Cardiac muscle cell (in vitro differentiated cells and primary cell): ENCODE data around the gene EP400. TPM values are rescaled to one million over a fixed set of nuclear protein-coding genes. Genes with fewer than 3 reads are reported as not detected.

Source experiments
- DNase-seq, 2 donors: peaks; one replicate each; pipeline versions ENCODE4 v3.0.0 to v3.0.0-alpha.2; 2010 to 2017; ENCODE audit warnings: low read depth in 1 of 2, low spot score in 1 of 2
- H3K27ac ChIP-seq: fragments of 200-600 bp; sonication (generic); 2 replicates; pipeline ENCODE4 v1.5.1; 2016
- H3K27me3 ChIP-seq: fragments of 200-600 bp; sonication (generic); 2 replicates; pipeline ENCODE4 v1.6.0; 2016; ENCODE audit warnings: control low read depth
- H3K36me3 ChIP-seq: fragments of 200-600 bp; sonication (generic); 2 replicates; pipeline ENCODE4 v1.5.1; 2016; ENCODE audit warnings: control low read depth
- H3K4me1 ChIP-seq: fragments of 200-600 bp; sonication (generic); 2 replicates; pipeline ENCODE4 v1.8.1; 2017; ENCODE audit warnings: low read depth, mild to moderate bottlenecking, mixed run types
- H3K4me3 ChIP-seq: fragments of 200-600 bp; sonication (generic); 2 replicates; pipeline ENCODE4 v1.5.1; 2016; ENCODE audit warnings: mild to moderate bottlenecking
- H3K9me3 ChIP-seq: fragments of 200-600 bp; sonication (generic); 2 replicates; pipeline ENCODE4 v1.5.1; 2017; ENCODE audit warnings: low read depth, mild to moderate bottlenecking, control low read depth
- CTCF ChIP-seq: IDR thresholded peaks from 2 replicates; pipeline ENCODE4 v1.5.1; 2012; ENCODE audit warnings: low read depth, mild to moderate bottlenecking, low read length
- polyA plus RNA-seq: library from polyadenylated mRNA; unstranded; fragments of >200 nt; fragmentation: Nextera tagmentation; extraction: Ambion mirVana; gene quantifications from 2 replicates; pipeline ENCODE4 v1.2.1, GENCODE V29; 2016
- total RNA-seq: library from RNA; depleted of rRNA; stranded (reverse); fragments of >200 nt; gene quantifications from 2 replicates; pipeline ENCODE4 v1.2.3, GENCODE V29; 2016

Gene EP400
- total and polyA plus RNA-seq, 2 experiments from 2014 or later = 14.6 to 28.4 TPM

GRCh38 chr12:132084621-132085290 lies 135.0 kb downstream of the EP400 start:
- H3K27ac ChIP-seq = peak overlapping the region; percentile 82
- TF ChIP-seq CTCF = no peak
- DNase-seq = peak; percentile 66 to 85
- H3K36me3 ChIP-seq = peaks cover 3% of the 10 kb centered on the region
- peaks cover 7% of the 10 kb centered on the region for H3K4me1 ChIP-seq
- H3K4me3 ChIP-seq = peak overlapping the region; percentile 71
- no peaks in the 10 kb centered on the region for H3K9me3 ChIP-seq
- no peaks in the 10 kb centered on the region for H3K27me3 ChIP-seq

- DNase-seq = no peak
- H3K9me3 ChIP-seq = no peaks in the 10 kb centered on the region
- no peak for TF ChIP-seq CTCF
- peak overlapping the region; percentile 71 for H3K4me3 ChIP-seq
- peaks cover 3% of the 10 kb centered on the region for H3K36me3 ChIP-seq
- H3K27ac ChIP-seq = peak overlapping the region; percentile 82
- no peaks in the 10 kb centered on the region for H3K27me3 ChIP-seq
- H3K4me1 ChIP-seq = peaks cover 7% of the 10 kb centered on the region
Measured at GRCh38 chr12:132085291-132085635, 135.5 kb downstream of the EP400 start.

GRCh38 chr12:132089407-132089910 lies 139.7 kb downstream of the EP400 start:
- Histone ChIP-seq H3K4me3 (no peak overlapping the region), H3K27me3 (no peaks in the 10 kb centered on the region), H3K9me3 (no peaks in the 10 kb centered on the region), H3K36me3 (peaks cover 9% of the 10 kb centered on the region), H3K4me1 (peaks cover 7% of the 10 kb centered on the region), H3K27ac (no peak overlapping the region)
- DNase-seq = peak in 1 of 2 donors; percentile 12
- TF ChIP-seq CTCF = no peak

DNA sequence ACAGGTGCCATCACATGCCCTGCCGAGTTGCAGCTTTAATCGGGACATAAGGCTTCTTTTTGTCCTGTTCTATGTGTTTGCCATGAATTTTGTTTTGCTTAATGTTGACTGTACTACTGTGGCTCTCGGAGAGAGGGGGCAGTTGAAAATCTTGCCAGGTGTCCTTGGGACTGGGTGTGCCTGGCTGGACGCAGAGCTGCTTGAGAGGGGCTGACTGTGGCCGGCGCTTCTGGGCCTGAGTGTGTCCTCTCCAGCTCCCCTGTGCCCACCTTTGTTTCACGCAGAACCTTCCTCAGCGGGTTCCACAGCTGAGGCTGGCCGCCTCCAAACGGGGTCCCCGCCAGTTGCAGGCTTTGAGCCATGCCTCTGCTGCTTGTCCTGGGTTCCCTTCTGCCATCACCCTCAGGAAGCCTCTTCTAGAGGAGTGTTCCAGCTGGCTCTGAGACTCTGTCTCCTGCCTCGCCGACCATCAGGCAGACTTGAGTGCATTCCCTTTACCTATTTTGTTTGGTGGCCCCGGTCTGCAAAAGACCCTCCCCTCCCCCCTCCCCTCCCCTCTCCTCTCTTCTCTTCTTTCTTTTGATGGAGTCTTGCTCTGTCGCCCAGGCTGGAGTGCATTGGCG lies 144.6 kb downstream of the EP400 start:
- H3K4me3 ChIP-seq = no peak overlapping the region
- no peaks in the 10 kb centered on the region for H3K4me1 ChIP-seq
- TF ChIP-seq CTCF = no peak
- no peaks in the 10 kb centered on the region for H3K9me3 ChIP-seq
- no peak for DNase-seq
- H3K36me3 ChIP-seq = peaks cover 6% of the 10 kb centered on the region
- H3K27me3 ChIP-seq = no peaks in the 10 kb centered on the region
- no peak overlapping the region for H3K27ac ChIP-seq

DNA sequence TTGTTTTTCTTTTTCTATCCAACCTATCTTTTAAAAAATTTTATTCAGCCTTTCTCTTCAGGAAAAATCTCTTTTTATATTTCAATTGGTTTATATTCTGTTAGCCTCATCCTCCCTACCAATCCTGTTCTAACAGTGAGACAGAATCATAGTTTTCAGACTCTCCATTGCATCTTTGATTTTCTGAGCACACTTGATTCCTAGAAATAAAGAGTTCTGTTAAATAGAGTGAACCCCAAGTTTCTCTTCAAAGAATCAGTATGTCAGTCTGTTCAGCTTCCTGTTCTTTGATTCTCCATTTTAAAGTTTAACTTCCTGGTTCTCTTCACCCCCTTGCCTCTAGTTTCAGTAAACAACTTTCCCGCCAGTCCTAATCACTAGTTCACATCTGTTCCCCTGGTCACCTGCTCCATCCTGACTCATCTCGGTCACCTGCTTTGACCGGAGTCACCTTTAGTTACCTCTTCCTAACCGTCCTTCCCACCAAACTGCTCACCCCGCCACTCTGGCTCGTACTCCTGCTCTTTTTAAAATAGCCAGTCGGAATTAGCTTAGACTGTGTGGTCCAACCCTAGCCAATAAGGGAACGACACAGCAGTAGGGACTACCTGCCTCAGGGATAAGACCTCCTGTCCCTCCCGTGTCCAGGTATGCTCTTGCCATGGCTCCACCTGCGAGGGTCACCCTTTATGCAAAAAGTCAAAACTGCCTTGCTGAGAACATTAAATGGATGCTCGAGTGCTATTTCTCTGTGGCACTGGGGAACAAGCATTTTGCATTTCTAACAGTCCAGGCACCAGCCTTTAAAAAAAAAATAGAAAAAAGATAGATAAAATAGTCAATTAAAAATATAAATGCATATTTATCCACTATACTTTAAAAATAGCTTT lies 146.0 kb downstream of the EP400 start:
- no peak overlapping the region for H3K27ac ChIP-seq
- peaks cover 6% of the 10 kb centered on the region for H3K36me3 ChIP-seq
- H3K4me3 ChIP-seq = no peak overlapping the region
- H3K9me3 ChIP-seq = no peaks in the 10 kb centered on the region
- DNase-seq = no peak
- TF ChIP-seq CTCF = no peak
- H3K4me1 ChIP-seq = no peaks in the 10 kb centered on the region
- no peaks in the 10 kb centered on the region for H3K27me3 ChIP-seq
